ENCODE data around the gene EPOP.

Gene EPOP

GRCh38 chr17:38671939-38672720 lies 2.6 kb downstream of the EPOP start:
- Histone ChIP-seq H3K27me3 (ENCODE audit: low read depth, low read length) (peaks cover 23% of the 10 kb centered on the region), H3K9ac (ENCODE audit: low read length) (no peak overlapping the region), H3K79me2 (ENCODE audit: low read length) (peaks cover 12% of the 10 kb centered on the region), H3K4me1 (ENCODE audit: low read length) (peaks cover 27% of the 10 kb centered on the region), H3K9me3 (ENCODE audit: insufficient read depth, low read length) (no peaks in the 10 kb centered on the region), H3K36me3 (replicated peaks; ENCODE audit: low read depth, low read length) (peaks cover 3% of the 10 kb centered on the region), H2AFZ (ENCODE audit: low read depth, low read length) (no peak overlapping the region), H4K20me1 (ENCODE audit: insufficient read depth, low read length) (peaks cover 14% of the 10 kb centered on the region; the same call in 1 of the 2 replicates), H3K4me3 (ENCODE audit: low read length) (no peak overlapping the region), H3K27ac (ENCODE audit: low read length) (no peak overlapping the region), H3K4me2 (ENCODE audit: low read length) (peak overlapping the region; percentile 20; the same call in 1 of the 2 replicates)
- TF ChIP-seq EZH2phosphoT487 (IDR thresholded peaks at IDR 0.05; ENCODE audit: low read depth) (no peak), CTCF (IDR thresholded peaks at IDR 0.05; ENCODE audit: low read depth, low read length) (no peak)

- no peak overlapping the region for H3K27ac ChIP-seq (ENCODE audit: low read length)
- no peak overlapping the region for H2AFZ ChIP-seq (ENCODE audit: low read depth, low read length)
- H3K4me2 ChIP-seq (ENCODE audit: low read length), result no peak overlapping the region
- H3K36me3 ChIP-seq (replicated peaks; ENCODE audit: low read depth, low read length), result peaks cover 3% of the 10 kb centered on the region
- no peak overlapping the region for H3K4me3 ChIP-seq (ENCODE audit: low read length)
- H3K9me3 ChIP-seq (ENCODE audit: insufficient read depth, low read length), result no peaks in the 10 kb centered on the region
- peaks cover 6% of the 10 kb centered on the region for H3K4me1 ChIP-seq (ENCODE audit: low read length)
- H3K27me3 ChIP-seq (ENCODE audit: low read depth, low read length), result peaks cover 23% of the 10 kb centered on the region
- no peak for TF ChIP-seq EZH2phosphoT487 (IDR thresholded peaks at IDR 0.05; ENCODE audit: low read depth)
- TF ChIP-seq CTCF (IDR thresholded peaks at IDR 0.05; ENCODE audit: low read depth, low read length), result no peak
- H3K9ac ChIP-seq (ENCODE audit: low read length), result no peak overlapping the region
- H4K20me1 ChIP-seq (ENCODE audit: insufficient read depth, low read length), result peaks cover 14% of the 10 kb centered on the region; the same call in 1 of the 2 replicates
- peaks cover 12% of the 10 kb centered on the region for H3K79me2 ChIP-seq (ENCODE audit: low read length)
Observed at GRCh38 chr17:38669520-38669919, 5.2 kb downstream of the EPOP start.

- no peak for TF ChIP-seq EZH2phosphoT487 (IDR thresholded peaks at IDR 0.05; ENCODE audit: low read depth)
- no peak for TF ChIP-seq CTCF (IDR thresholded peaks at IDR 0.05; ENCODE audit: low read depth, low read length)
- Histone ChIP-seq H3K36me3 (replicated peaks; ENCODE audit: low read depth, low read length) (no peaks in the 10 kb centered on the region), H3K4me2 (ENCODE audit: low read length) (no peak overlapping the region), H3K27ac (ENCODE audit: low read length) (no peak overlapping the region), H3K4me3 (ENCODE audit: low read length) (no peak overlapping the region), H3K9ac (ENCODE audit: low read length) (no peak overlapping the region), H3K9me3 (ENCODE audit: insufficient read depth, low read length) (no peaks in the 10 kb centered on the region), H3K4me1 (ENCODE audit: low read length) (peaks cover 6% of the 10 kb centered on the region; the same call in 1 of the 2 replicates), H3K79me2 (ENCODE audit: low read length) (0 out of 2 replicates have a peak, but pooled peaks cover under 1% of the 10 kb centered on the region), H2AFZ (ENCODE audit: low read depth, low read length) (no peak overlapping the region), H4K20me1 (ENCODE audit: insufficient read depth, low read length) (peaks cover 11% of the 10 kb centered on the region; the same call in 1 of the 2 replicates), H3K27me3 (ENCODE audit: low read depth, low read length) (peaks cover 23% of the 10 kb centered on the region)
Observed at GRCh38 chr17:38667787-38668122, 7.0 kb downstream of the EPOP start.

- Histone ChIP-seq H2AFZ (ENCODE audit: low read depth, low read length) (no peak overlapping the region), H3K4me3 (ENCODE audit: low read length) (no peak overlapping the region), H3K79me2 (ENCODE audit: low read length) (no peaks in the 10 kb centered on the region), H3K36me3 (replicated peaks; ENCODE audit: low read depth, low read length) (no peaks in the 10 kb centered on the region), H3K27ac (ENCODE audit: low read length) (no peak overlapping the region), H3K9ac (ENCODE audit: low read length) (no peak overlapping the region), H4K20me1 (ENCODE audit: insufficient read depth, low read length) (0 out of 2 replicates have a peak, but pooled peaks cover 6% of the 10 kb centered on the region), H3K27me3 (ENCODE audit: low read depth, low read length) (peaks cover 23% of the 10 kb centered on the region), H3K4me1 (ENCODE audit: low read length) (0 out of 2 replicates have a peak, but pooled peaks cover 2% of the 10 kb centered on the region), H3K9me3 (ENCODE audit: insufficient read depth, low read length) (no peaks in the 10 kb centered on the region), H3K4me2 (ENCODE audit: low read length) (peak overlapping the region; percentile 38)
- TF ChIP-seq CTCF (IDR thresholded peaks at IDR 0.05; ENCODE audit: low read depth, low read length) (peak; percentile 97), EZH2phosphoT487 (IDR thresholded peaks at IDR 0.05; ENCODE audit: low read depth) (no peak)
Observed at GRCh38 chr17:38667099-38667786, 7.5 kb downstream of the EPOP start.

Measured in OCI-LY3 (cell line).